GM10847 (cell line): ENCODE measurements around the gene CACNA2D3.

Experiments
- POLR2A ChIP-seq: IDR thresholded peaks from 2 replicates; pipeline ENCODE4 v1.6.1; 2011; ENCODE audit not compliant: insufficient read length; ENCODE audit errors: extremely low read depth

CACNA2D3 gene

DNA sequence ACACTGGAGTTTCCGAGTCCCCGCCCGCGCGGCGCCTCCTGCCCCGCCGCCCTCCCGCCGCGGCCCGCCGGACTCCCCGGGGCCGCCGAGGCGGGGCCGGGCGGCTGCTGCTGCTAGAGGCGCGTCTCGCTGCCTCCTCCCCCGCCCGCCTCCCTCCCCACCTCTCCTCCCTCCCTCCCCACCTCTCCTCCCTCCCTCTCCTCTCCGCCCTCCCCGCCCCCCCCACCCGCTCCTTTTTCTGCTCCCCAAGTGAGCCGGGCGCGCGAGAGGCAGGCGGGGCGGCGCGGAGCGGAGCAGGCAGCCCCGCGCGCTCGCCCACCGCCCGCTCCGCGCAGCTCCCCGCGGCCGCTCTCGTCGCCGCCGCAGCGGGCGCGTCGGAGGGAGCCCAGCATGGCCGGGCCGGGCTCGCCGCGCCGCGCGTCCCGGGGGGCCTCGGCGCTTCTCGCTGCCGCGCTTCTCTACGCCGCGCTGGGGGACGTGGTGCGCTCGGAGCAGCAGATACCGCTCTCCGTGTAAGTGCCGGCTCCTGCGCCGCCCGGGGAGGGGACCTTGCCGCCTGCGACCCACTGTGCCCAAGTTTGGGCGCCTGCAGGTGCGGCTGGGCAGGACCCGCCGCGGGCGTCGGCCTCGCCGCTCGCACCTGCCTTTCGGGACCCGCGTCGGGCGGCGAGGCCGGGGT, at the start of gene CACNA2D3:
Gene CACNA2D3, plus strand, starts transcription at position 229 of the 679 bp plus-strand sequence.
- TF ChIP-seq POLR2A: no peak

DNA sequence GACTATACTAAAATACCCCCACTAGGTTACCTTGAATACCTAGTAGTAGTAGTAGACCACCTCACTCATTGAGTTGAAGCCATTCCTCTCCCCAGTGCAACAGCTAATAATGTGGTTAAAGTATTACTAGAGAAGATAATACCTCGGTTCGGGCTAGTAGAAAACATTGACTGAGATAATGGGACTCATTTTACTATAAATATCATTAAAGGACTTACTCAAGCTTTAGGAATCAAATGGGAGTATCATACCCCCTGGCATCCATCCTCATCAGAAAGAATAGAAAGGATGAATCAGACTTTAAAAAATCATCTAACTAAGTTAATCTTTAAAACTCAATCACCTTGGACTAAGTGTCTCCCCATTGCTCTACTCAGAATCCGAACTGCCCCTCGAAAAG, 49.0 kb upstream of the CACNA2D3 start:
- TF ChIP-seq POLR2A: no peak

DNA sequence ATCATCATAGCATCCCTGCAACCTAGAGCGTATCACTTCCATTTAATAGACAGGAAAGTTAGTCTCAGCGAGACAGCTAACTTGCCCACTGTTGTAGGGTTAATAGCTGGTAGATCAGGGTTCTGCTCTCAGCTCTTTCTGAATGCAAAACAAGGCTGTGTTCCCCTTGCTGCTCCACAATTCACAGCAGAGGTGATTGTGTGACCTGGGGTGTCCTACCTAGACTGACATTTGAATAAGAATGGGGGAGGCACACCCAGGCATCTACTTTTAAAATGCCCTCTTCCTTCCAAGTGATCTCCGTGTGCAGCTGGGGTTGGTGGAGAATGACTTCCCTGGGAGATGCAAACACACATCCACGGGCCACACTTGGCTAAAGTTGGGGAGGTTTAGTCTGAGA, 43.0 kb upstream of the CACNA2D3 start:
- no peak for TF ChIP-seq POLR2A

DNA sequence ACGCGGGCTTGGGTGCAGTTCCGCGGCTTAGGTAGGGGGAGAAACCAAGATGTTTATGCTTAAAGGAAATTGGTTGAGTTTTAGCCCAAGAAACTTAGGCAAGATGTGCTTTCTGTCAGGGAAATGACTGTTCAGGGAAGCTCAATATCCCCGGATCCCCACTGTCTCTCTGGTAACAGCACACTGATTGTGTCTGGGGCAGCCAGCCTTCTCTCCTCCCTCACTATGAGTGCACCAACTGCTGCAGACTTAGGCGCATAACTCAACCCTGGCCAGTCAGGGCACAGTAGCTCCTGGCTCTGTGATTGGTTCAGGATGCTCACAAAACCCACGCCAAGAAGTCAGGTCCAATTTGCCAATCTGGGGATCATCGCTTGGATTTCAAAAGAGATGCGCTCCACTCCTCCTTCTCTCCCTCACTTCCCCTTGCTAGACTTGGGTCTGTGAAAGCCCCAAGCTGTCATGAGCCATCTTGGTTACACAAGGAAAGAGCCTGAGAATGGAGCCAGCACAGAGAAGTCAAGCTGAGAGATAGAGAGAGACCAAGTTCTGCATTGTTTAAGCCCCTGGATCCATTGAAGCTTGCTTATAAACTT, 42.5 kb upstream of the CACNA2D3 start:
- no peak for TF ChIP-seq POLR2A

DNA sequence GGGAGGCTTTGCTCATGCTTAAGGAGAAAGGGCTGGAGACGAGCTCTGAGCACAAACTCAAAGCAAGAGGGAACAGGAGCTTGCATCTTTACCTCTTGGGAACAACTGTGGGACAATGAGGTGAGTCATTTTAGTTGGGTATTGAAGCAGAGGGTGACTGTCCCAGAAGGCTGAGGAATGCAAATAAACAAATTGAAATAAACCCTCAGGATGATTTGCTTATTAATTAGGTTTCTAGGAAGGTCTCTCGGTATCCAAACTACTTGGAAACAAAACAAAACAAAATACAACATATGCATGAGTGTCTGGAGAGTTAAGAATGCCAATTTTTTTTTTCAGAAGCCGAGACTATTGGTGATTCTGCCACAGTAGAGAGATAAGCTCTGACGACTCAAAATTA, 38.4 kb upstream of the CACNA2D3 start:
- TF ChIP-seq POLR2A: no peak

DNA sequence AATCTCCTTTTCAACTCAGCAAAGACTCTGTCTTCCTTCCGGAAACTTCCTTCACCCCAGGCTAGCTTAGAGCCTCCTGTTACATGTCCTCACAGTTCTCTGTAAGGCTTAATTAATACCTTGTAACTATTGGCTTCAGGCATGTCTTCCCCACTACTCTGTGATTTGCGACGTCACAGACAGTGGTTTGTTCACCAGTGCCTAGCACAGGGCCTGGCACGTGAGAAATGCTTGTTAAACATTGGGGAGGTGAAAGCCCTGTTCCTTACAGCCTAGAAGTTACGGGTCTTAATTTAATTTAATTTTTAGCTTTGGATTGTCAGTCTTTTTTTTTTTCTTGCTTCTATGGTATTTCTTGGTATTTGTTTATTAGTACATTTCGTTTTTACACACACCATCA, 36.4 kb upstream of the CACNA2D3 start:
- TF ChIP-seq POLR2A: no peak

DNA sequence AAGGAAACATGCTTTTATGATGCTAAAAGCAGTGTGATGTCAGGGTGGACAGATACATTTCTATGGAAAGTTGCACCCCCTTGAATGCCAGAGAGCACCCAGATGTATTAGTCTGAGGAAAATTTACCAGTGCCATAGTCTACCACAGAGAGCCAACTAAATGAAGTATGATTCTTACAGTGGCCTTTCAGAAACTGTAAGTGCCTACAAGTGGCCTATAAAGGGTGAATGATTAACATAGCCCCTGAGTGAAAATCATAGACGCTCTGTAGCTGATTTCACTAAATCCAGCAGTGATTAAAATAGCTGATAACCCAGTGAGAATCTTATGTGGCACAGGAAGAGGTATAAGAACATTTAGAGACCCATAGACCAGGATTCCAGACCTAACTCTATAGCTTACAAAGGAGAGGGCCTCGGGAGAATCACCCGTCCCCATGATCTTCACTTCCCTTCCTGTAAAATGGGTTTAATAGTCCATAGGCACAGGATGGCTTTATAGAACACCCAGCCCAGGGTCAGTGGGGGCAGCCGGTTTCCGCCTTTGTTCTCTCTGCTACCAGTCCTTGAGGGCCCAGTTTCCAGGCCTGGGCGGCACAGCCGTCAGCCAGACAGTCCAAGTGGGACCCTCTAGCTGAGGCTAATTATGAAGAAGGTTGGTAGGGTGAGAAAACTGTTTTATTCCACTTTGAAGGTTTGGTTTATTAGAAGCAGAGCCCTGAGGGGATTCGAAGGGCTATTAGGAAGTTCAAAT, 35.5 kb upstream of the CACNA2D3 start:
- no peak for TF ChIP-seq POLR2A

DNA sequence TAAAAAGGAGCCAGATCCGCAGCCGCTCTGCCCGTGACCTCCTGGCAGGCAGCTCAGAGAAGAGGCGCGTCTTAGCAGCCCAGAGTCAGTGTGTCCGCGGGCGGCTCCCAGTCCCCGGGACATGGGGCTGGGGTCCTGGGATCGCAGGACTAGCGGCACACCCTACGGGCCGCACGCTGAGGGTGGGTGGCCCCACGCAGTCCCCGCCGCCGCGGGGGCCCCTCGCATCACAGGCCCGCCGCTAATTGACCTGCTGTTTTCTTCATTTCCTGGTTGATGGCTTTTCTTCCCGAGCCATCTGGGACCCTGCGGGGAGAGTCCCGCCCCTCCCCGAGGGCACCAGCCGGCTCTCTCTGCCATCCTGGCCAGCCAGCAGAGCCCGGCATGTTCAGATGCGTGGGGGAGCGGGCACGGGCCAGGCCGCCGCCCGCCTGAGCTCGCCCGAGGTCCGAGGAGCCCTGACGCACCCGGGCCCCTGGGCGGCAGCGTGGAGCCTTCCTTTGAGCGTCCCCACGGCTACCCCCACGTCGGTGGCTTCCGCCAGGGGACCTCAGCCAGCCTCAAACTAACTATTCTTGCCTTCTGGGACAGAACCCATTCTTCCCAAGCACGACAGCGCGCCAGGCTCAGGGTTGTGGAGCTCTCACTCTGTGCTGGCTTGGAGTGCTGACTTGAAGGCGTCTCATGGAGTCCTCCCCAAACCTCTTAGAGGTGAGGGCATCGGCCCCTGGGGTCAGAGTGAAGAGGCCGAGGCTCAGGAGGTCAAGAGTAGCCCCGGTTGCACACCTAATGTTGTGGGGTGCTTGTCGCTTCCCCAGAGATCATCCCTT, 34.6 kb upstream of the CACNA2D3 start:
- no peak for TF ChIP-seq POLR2A

DNA sequence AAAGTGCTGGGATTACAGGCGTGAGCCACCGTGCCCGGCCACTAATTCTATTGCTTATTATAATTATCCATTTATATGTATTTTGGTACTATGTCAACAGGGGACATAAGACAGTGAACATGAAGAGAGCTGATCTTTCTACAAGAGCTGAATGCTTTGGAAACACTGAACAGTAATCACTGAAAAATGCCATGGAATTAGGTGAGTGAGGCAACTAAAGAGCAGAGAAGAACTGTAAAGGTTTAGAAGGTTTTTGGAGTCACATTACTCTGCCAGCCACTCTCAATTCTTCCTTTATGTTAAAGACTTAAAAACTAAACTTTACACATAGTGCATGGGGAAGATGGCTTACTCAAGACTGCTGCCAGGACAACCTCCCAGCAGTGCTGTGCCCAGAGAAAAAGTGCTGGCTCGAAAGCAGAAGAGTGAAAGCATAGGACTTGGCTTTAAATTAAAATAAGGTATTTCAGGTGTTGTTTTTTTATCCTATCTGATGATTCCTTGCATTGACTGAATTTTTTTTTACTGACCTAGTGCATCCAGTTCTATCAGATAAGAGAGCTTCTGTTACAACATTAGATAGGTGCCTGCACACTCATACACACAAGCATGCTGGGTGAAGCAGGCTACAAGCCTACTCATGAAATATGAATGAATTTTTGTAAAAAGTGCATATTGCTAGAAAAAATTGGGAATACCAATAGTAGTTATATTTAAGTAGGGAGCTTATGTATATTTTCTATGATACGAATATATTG, 28.7 kb upstream of the CACNA2D3 start:
- TF ChIP-seq POLR2A: no peak

DNA sequence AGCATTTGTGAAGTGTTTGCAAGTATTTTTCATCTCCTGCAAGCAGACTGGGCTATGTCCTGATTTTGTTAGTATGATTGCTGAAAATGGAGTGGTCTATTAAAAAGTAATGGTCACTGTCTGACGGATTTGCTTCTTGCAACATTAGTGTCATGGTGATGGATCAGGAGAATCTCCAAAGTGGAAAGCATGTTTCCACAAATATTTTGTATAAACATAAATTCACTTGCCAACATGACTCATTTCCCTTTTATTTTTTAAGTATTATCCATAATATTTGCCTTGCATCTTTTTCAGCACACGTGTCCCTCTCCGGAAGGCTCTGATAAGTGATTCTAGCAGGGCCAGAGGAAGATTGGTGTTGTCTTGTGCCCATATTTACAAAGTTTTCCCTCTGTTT, 27.4 kb upstream of the CACNA2D3 start:
- no peak for TF ChIP-seq POLR2A

DNA sequence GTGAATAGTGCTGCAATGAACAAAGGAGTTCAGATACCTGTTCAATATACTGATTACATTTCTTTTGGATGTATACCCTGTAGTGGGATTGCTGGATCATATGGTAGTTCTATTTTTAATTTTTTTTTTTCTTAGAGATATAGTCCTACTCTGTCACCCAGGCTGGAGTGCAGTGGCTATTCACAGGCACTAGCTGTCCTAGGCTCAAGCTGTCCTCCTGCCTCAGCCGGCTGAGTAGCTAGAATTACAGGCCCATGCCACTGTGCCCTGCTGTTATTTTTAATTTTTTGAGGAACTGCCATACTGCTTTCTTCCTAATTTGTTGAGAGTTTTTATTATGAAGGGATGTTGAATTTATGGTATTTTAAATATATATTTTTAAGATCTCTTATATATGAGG, 23.0 kb upstream of the CACNA2D3 start:
- no peak for TF ChIP-seq POLR2A

DNA sequence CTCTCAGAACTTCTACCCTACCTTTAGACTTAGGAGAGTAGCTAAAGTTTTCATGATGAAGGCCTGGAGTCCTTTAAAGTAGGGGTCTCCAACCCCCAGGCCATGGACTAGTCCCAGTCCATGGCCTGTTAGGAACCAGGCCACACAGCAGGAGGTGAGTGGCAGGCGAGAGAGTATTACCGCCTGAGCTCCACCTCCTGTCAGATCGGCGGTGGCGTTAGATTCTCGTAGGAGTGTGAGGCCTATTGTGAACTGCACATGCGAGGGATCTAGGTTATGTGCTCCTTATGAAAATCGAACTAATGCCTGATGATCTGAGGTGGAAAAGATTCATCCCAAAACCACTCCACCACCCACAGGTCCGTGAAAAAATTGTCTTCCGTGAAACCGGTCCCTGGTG, 18.3 kb upstream of the CACNA2D3 start:
- TF ChIP-seq POLR2A: no peak

DNA sequence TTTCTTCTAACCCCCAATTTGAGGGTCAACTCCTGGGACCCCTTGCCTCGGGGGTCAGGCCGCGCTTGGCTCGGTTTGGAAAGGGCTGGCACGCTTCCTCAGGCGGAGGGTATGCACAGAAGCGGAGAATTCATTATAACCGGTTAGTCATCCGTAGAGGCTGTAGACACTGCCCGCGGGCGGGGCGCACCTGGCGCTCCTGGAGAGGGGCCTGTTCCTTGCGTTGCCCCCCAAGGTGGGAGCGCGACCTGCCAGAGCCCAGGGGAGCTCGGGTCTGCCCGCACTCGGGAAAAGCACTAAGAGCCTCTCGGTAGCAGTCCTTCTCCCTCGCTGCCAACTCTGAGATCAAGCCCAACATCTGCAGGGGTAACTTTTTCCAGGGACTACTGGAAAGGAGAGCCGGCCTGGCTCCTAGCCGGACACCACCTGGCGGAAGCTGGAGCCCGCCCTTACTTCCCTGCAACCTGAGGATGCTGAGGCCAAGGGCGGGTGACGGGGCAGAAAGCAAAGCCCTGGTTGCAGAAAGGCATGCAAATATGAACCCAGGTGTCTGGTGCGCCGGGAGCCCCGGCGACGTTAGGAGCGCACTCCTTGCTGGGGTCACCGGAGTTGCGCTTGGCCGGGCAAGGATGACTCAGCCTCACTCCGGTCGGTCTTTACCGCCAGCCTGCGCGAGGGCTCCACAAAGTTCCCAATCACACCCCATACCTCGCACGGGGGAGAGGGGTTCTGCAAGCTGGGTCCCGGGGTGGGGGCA, 1.5 kb upstream of the CACNA2D3 start:
- no peak for TF ChIP-seq POLR2A
